Osteoblast (primary cell): ENCODE results near the gene MICU1. TPM values are rescaled to one million over a fixed set of nuclear protein-coding genes. Genes with fewer than 3 reads are reported as not detected.

Experiments used
- DNase-seq: peaks from one replicate; pipeline ENCODE4 v3.0.0; 2011; ENCODE audit warnings: low spot score, mixed read lengths; ENCODE audit not compliant: insufficient read length; ENCODE audit errors: missing footprints
- H2AFZ ChIP-seq: 2 replicates; pipeline ENCODE4 v1.6.0; 2011; ENCODE audit warnings: mild to moderate bottlenecking, low read length
- H3K27ac ChIP-seq: 2 replicates; pipeline ENCODE4 v1.5.1; 2011; ENCODE audit warnings: mild to moderate bottlenecking, low read depth, low read length, moderate library complexity
- H3K27me3 ChIP-seq: 2 replicates; pipeline ENCODE4 v1.6.0; 2012; ENCODE audit warnings: mild to moderate bottlenecking, control low read depth, inconsistent platforms, low read length, moderate library complexity; ENCODE audit not compliant: insufficient read depth
- H3K36me3 ChIP-seq: 2 replicates; pipeline ENCODE4 v1.5.1; 2011; ENCODE audit warnings: mild to moderate bottlenecking, low read length, control low read depth, moderate library complexity; ENCODE audit not compliant: insufficient read depth
- H3K4me1 ChIP-seq: 2 replicates; pipeline ENCODE4 v1.5.1; 2011; ENCODE audit warnings: mild to moderate bottlenecking, low read length, control low read depth, moderate library complexity; ENCODE audit not compliant: insufficient read depth
- H3K4me2 ChIP-seq: 2 replicates; pipeline ENCODE4 v1.6.0; 2011; ENCODE audit warnings: mild to moderate bottlenecking, low read length; ENCODE audit not compliant: insufficient read depth
- H3K4me3 ChIP-seq: fragments of 200-600 bp; sonication (generic); 3 replicates; pipeline ENCODE4 v1.5.1; 2012; ENCODE audit warnings: mild to moderate bottlenecking, low read length, inconsistent platforms; ENCODE audit not compliant: insufficient read depth
- H3K79me2 ChIP-seq: 2 replicates; pipeline ENCODE4 v1.6.0; 2012; ENCODE audit warnings: mild to moderate bottlenecking, low read length, control low read depth, inconsistent platforms; ENCODE audit not compliant: insufficient read depth
- H3K9me3 ChIP-seq: 2 replicates; pipeline ENCODE4 v1.5.1; 2011; ENCODE audit warnings: low read depth, low read length, control low read depth
- H4K20me1 ChIP-seq: 2 replicates; pipeline ENCODE4 v1.6.0; 2012; ENCODE audit warnings: mild to moderate bottlenecking, low read length, control low read depth; ENCODE audit not compliant: insufficient read depth
- total RNA-seq: library from RNA; depleted of rRNA; stranded (reverse); fragments of >200 nt; gene quantifications from 2 replicates; pipeline ENCODE4 v1.2.3, GENCODE V29; 2012
- TF ChIP-seq, protein P1 (sequence below): IDR thresholded peaks from 2 replicates; pipeline ENCODE4 v1.5.1; 2011; ENCODE audit warnings: mild to moderate bottlenecking, low read depth, low read length, moderate library complexity; ENCODE audit errors: extremely low read depth

The MICU1 gene
- total RNA-seq, 1 donor = 79.6 TPM

DNA sequence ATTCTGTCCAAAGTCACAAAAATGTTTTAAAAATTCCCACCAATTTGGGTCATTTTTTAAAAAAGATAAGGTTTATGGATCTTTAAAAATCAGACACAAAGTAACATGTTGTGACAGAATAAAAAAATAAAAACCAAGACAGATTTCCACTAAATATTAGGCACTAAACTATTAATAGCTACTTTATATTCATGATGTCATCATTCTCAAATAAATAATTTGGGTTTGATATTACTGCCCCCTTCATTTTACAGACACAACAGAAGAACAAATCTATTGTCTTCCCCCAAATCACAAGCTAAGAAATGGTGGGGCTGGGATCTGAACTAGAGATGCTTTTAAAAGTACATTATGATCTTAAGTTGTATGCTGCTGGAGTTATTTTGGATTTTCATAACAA lies 119.4 kb downstream of the MICU1 start:
- Histone ChIP-seq H3K36me3 (no peaks in the 10 kb centered on the region), H3K9me3 (no peaks in the 10 kb centered on the region), H2AFZ (no peak overlapping the region), H3K79me2 (no peaks in the 10 kb centered on the region), H3K4me3 (no peak overlapping the region), H3K4me2 (no peak overlapping the region), H4K20me1 (no peaks in the 10 kb centered on the region), H3K27ac (no peak overlapping the region), H3K4me1 (peaks cover 15% of the 10 kb centered on the region), H3K27me3 (no peaks in the 10 kb centered on the region)
- TF ChIP-seq, protein P1, sequence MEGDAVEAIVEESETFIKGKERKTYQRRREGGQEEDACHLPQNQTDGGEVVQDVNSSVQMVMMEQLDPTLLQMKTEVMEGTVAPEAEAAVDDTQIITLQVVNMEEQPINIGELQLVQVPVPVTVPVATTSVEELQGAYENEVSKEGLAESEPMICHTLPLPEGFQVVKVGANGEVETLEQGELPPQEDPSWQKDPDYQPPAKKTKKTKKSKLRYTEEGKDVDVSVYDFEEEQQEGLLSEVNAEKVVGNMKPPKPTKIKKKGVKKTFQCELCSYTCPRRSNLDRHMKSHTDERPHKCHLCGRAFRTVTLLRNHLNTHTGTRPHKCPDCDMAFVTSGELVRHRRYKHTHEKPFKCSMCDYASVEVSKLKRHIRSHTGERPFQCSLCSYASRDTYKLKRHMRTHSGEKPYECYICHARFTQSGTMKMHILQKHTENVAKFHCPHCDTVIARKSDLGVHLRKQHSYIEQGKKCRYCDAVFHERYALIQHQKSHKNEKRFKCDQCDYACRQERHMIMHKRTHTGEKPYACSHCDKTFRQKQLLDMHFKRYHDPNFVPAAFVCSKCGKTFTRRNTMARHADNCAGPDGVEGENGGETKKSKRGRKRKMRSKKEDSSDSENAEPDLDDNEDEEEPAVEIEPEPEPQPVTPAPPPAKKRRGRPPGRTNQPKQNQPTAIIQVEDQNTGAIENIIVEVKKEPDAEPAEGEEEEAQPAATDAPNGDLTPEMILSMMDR = no peak
- no peak for DNase-seq

DNA sequence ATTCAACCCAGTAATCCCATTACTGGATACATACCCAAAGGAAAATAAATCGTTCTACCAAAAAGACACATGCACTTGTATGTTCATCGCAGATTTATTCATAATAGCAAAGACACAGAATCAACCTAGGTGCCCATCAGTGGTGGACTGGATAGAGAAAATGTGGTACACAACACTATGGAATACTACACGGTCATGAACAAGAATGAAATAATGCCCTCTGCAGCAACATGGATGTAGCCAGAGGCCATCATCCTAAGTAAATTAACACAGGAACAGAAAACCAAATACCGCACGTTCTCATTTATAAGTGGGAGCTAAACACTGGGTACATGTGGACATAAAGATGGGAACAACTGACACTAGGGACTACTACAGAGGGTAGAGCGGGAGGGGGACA lies 120.4 kb downstream of the MICU1 start:
- H3K9me3 ChIP-seq = no peaks in the 10 kb centered on the region
- H4K20me1 ChIP-seq = no peaks in the 10 kb centered on the region
- no peak overlapping the region for H3K4me2 ChIP-seq
- no peaks in the 10 kb centered on the region for H3K27me3 ChIP-seq
- H3K79me2 ChIP-seq = no peaks in the 10 kb centered on the region
- H2AFZ ChIP-seq = no peak overlapping the region
- TF ChIP-seq, protein P1 = no peak
- peaks cover 15% of the 10 kb centered on the region for H3K4me1 ChIP-seq
- no peak overlapping the region for H3K27ac ChIP-seq
- H3K36me3 ChIP-seq = no peaks in the 10 kb centered on the region
- DNase-seq = no peak
- H3K4me3 ChIP-seq = no peak overlapping the region

DNA sequence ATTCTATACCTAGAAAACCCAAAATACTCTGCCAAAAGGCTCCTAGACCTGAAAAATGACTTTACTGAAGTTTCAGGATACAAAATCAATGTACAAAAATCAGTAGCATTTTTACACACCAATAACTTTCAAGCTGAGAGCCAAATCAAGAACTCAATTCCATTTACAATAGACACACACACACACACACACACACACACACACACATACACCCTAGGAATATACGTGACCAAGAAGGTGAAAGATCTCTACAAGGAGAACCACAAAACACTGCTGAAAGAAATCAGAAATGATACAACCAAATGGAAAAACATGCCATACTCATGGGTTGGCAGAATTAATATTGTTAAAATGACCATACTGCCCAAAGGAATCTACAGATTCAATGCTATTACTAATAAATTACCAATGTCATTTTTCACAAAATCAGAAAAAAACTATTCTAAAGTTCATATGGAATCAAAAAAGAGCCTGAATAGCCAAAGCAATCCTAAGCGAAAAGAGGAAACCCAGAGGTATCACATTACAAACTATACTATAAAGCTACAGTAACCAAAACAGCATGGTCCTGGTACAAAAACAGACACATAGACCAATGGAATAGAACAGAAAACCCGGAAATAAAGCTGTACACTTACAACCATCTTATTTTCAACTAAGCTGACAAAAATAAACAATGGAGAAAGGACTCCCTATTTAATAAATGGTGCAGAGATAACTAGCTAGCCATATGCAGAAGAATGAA lies 122.0 kb downstream of the MICU1 start:
- Histone ChIP-seq H2AFZ (no peak overlapping the region), H3K27me3 (no peaks in the 10 kb centered on the region), H3K4me3 (no peak overlapping the region), H3K36me3 (no peaks in the 10 kb centered on the region), H3K4me2 (peak overlapping the region; percentile 77), H4K20me1 (no peaks in the 10 kb centered on the region), H3K4me1 (peaks cover 15% of the 10 kb centered on the region), H3K27ac (peak overlapping the region; percentile 34), H3K79me2 (no peaks in the 10 kb centered on the region), H3K9me3 (no peaks in the 10 kb centered on the region)
- TF ChIP-seq, protein P1 = no peak
- no peak for DNase-seq

DNA sequence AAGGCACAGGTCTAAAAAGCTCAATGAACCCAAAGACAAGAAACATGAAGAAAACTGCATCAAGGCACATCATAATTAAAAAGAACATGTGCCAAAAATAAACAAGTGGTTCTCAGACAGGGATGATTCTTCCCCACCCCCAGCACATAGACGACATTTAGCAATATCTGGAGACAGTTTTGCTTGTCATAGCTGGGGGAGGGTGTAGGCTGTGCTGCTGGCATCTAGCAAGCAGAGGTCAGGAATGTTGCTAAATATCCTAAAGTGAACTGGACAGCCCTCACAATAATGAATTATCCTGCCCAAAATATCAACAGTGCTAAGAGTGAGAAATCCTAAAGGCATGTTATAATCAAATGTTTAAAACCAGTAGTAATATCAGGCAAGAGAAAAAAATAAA lies 122.6 kb downstream of the MICU1 start:
- TF ChIP-seq, protein P1 = no peak
- peak overlapping the region; percentile 77 for H3K4me2 ChIP-seq
- peak overlapping the region; percentile 16 for H2AFZ ChIP-seq
- H4K20me1 ChIP-seq = no peaks in the 10 kb centered on the region
- H3K9me3 ChIP-seq = no peaks in the 10 kb centered on the region
- H3K79me2 ChIP-seq = no peaks in the 10 kb centered on the region
- peak overlapping the region; percentile 50 for H3K4me3 ChIP-seq
- peak overlapping the region; percentile 74 for H3K27ac ChIP-seq
- H3K4me1 ChIP-seq = peaks cover 15% of the 10 kb centered on the region
- no peaks in the 10 kb centered on the region for H3K27me3 ChIP-seq
- no peaks in the 10 kb centered on the region for H3K36me3 ChIP-seq
- no peak for DNase-seq
